Activated CD8-positive, alpha-beta T cell treated with anti-CD3 and anti-CD28 coated beads for 36 hours (primary cell): ENCODE data around the gene EIF4A2. TPM values are rescaled to one million over a fixed set of nuclear protein-coding genes. Genes with fewer than 3 reads are reported as not detected.
"Not testable (repeated sequence)": the region's sequence is repeated elsewhere in the genome, so short reads cannot be mapped to it uniquely, and the experiment has no call there.

Source experiments
- ATAC-seq: fragments of 200-7000 bp; cut with Tn5 transposase; one replicate; pipeline ENCODE4 v1.10.0; 2021; ENCODE audit warnings: mild to moderate bottlenecking, moderate library complexity
- CTCF ChIA-PET: fragments of 350-600 bp; sonication (Branson Sonifier 250); formaldehyde crosslinking; loops from one replicate; lab custom pipeline; 2021; ENCODE audit warnings: antibody characterized with exemption; lab: Charles Lee
- POLR2A ChIA-PET: fragments of 350-600 bp; sonication (Branson Sonifier 250); formaldehyde crosslinking; loops from one replicate; lab custom pipeline; 2021; ENCODE audit warnings: antibody characterized with exemption; lab: Charles Lee
- DNase-seq: peaks from one replicate; pipeline ENCODE4 v3.0.0-alpha.2; 2020
- H3K27ac Mint-ChIP-seq: one replicate; pipeline ENCODE4 v1.8.0; 2021; ENCODE audit warnings: mild to moderate bottlenecking, mixed read lengths
- H3K27me3 Mint-ChIP-seq: one replicate; pipeline ENCODE4 v1.8.0; 2021; ENCODE audit warnings: mixed read lengths
- H3K36me3 Mint-ChIP-seq: one replicate; pipeline ENCODE4 v1.8.0; 2021; ENCODE audit warnings: low read depth, mixed read lengths
- H3K4me1 Mint-ChIP-seq: one replicate; pipeline ENCODE4 v1.8.0; 2021; ENCODE audit warnings: low read depth, mixed read lengths
- H3K4me3 Mint-ChIP-seq: one replicate; pipeline ENCODE4 v1.8.0; 2021; ENCODE audit warnings: mild to moderate bottlenecking, moderate library complexity, mixed read lengths
- H3K9me3 Mint-ChIP-seq: one replicate; pipeline ENCODE4 v1.8.0; 2021; ENCODE audit warnings: mixed read lengths
- intact Hi-C: fragments of 100-400 bp; cut with micrococcal nuclease; formaldehyde crosslinking; loops from one replicate; pipeline ENCODE4 v1.10.0; 2022
- total RNA-seq, 2 experiments: library from RNA; stranded (reverse); gene quantifications; one replicate each; pipeline ENCODE4 v1.2.3, GENCODE V29; 2021
- TF ChIP-seq, protein P1 (sequence below): fragments of 200-600 bp; IDR thresholded peaks from one replicate; pipeline ENCODE4 v1.8.0; 2022; ENCODE audit warnings: antibody characterized with exemption, mild to moderate bottlenecking

The EIF4A2 gene
- total RNA-seq, 2 experiments from 2014 or later, result 450 to 466 TPM

DNA sequence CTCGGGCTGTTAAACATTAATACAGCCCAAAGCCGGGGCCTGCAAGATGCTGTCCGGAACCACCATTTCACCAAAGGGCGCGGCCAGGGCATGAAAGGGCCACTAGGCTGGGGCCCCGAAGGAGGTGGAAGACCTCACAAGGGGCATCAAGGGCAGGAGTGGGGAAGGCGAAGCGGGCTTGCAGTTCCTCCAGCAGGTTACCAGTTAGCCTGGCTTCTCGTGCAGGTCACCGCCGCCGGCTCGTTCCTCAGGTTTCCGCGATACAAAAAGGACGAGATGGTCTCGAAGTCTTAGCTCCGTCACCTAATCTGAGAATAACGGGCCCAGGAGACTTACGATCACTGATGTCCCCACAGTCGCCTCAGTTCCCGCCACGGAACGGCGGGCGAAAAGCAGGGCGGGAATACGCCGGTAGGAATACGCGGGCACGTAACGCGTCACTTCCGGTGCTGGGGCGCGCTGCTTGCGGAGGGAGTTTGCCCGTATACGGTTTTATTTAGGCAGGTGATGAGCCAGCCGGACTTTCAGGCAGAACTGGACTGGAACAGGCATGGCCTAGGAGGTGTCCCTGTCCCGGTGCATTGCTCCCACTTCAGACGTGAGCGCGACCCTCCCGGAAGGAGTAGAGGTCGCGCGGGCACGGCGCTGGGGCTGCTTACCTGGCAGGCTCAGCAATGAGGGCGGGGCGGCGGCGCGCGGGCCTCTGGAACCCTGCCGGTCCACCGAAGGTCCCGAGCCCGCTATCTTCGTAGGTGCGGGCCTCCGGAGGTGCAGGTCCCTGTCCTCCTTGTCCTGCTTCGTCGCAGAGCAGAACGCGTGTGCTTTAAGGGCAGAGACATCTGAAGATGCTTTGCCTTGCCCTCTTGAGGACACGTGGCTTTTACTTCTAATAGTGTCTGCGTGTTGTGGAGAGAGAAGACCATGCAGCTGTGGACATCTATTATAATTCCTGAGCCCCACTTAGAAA is 23.0 kb downstream of the EIF4A2 start, which contains the start of gene RFC4:
Gene RFC4, minus strand, starts transcription at position 394 of the 967 bp plus-strand sequence. CDS start 1,769 bp downstream, outside the sequence.
- peak; percentile 88 for DNase-seq
- ATAC-seq, result peak; percentile 82
- TF ChIP-seq, protein P1, sequence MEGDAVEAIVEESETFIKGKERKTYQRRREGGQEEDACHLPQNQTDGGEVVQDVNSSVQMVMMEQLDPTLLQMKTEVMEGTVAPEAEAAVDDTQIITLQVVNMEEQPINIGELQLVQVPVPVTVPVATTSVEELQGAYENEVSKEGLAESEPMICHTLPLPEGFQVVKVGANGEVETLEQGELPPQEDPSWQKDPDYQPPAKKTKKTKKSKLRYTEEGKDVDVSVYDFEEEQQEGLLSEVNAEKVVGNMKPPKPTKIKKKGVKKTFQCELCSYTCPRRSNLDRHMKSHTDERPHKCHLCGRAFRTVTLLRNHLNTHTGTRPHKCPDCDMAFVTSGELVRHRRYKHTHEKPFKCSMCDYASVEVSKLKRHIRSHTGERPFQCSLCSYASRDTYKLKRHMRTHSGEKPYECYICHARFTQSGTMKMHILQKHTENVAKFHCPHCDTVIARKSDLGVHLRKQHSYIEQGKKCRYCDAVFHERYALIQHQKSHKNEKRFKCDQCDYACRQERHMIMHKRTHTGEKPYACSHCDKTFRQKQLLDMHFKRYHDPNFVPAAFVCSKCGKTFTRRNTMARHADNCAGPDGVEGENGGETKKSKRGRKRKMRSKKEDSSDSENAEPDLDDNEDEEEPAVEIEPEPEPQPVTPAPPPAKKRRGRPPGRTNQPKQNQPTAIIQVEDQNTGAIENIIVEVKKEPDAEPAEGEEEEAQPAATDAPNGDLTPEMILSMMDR, result no peak
- Mint-ChIP-seq H3K4me3 (peak within 1 kb of the TSS; percentile 95), H3K4me1 (peaks cover 25% of the 10 kb centered on the region), H3K9me3 (no peaks in the 10 kb centered on the region), H3K36me3 (peaks cover 34% of the 10 kb centered on the region), H3K27ac (peak within 1 kb of the TSS; percentile 96), H3K27me3 (no peaks in the 10 kb centered on the region)
- ChIA-PET POLR2A (interaction anchor here (0.6 to 7.5 kb wide), 20 partner anchors 9 to 870 kb away, joined by 3 to 178 read pairs (median 4); partner anchors contain the start of gene EIF4A2), CTCF (interaction anchor here (0.7 to 8.1 kb wide), 7 partner anchors 8 to 359 kb away, joined by 3 to 61 read pairs (median 3); no protein-coding TSS in a partner anchor)
- intact Hi-C loops, result loop anchor here (2.0 kb wide), 1 partner anchor 14 kb away; no protein-coding TSS in a partner anchor

DNA sequence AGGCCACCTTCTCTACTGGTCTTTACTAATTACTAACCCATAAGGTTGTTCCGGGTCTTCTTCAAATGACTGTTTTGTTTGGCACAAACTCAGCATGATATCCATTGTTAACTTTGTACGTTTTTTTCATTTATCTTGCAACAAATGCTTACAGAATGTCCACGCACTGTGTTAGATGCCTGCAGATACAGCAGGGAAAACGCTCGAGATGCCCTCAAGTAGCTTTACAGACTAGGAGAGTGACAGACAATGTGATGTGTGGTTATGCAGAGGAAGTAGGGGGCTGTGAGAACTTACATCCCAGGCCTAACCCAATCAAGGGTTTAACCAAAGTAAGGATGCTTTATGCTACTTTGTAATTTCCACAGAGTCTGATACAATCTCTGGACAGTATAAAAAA is 23.9 kb downstream of the EIF4A2 start:
- H3K9me3 Mint-ChIP-seq, result no peaks in the 10 kb centered on the region
- intact Hi-C loops, result loop anchor here (2.0 kb wide), 1 partner anchor 14 kb away; no protein-coding TSS in a partner anchor
- ATAC-seq (peak; percentile 52), DNase-seq (peak; percentile 41)
- H3K27ac Mint-ChIP-seq, result peak overlapping the region; percentile 96
- H3K4me1 Mint-ChIP-seq, result peaks cover 25% of the 10 kb centered on the region
- peak overlapping the region; percentile 95 for H3K4me3 Mint-ChIP-seq
- no peaks in the 10 kb centered on the region for H3K27me3 Mint-ChIP-seq
- H3K36me3 Mint-ChIP-seq, result peaks cover 31% of the 10 kb centered on the region
- TF ChIP-seq, protein P1, result no peak
- CTCF ChIA-PET, result interaction anchor here (0.7 to 8.1 kb wide), 4 partner anchors 9 to 192 kb away, joined by 3 to 61 read pairs (median 6); no protein-coding TSS in a partner anchor
- POLR2A ChIA-PET, result interaction anchor here (0.6 to 7.5 kb wide), 10 partner anchors 18 to 871 kb away, joined by 3 to 178 read pairs (median 6); partner anchors contain the start of gene EIF4A2

DNA sequence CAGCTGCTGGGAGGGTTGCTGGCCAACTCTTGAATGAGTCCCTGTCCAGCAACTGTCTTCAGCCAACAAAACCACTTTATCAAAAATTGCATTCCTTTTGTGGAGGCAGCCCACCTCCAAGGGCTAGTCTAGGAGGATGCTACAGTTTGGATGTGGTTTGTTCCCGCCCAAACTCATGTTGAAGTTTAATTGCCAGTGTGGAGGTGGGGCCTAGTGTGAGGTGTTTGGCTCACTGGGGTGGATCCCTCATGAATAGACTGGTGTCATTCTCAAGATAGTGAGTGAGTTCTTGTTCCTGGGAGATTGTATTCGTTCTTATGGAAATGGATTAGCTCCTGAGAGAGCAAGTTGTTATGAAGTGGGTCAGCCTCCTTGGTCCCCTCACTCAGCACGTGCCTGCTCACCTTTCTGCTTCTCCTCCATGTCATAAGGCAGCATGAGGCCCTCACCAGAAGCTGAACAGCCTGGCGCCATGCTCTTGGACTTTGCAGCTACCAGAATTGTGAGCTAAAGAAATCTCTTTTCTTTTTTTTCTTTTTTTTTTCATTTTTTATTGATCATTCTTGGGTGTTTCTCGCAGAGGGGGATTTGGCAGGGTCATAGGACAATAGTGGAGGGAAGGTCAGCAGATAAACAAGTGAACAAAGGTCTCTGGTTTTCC is 27.1 kb downstream of the EIF4A2 start:
- TF ChIP-seq, protein P1, result no peak
- ATAC-seq (no peak), DNase-seq (no peak)
- Mint-ChIP-seq H3K4me3 (no peak overlapping the region), H3K36me3 (peaks cover 7% of the 10 kb centered on the region), H3K9me3 (no peaks in the 10 kb centered on the region), H3K27ac (no peak overlapping the region), H3K27me3 (peaks cover 1% of the 10 kb centered on the region), H3K4me1 (peaks cover 13% of the 10 kb centered on the region)
- CTCF ChIA-PET, result interaction anchor here (1.0 to 1.2 kb wide), 2 partner anchors 12 to 39 kb away, joined by 3 to 4 read pairs; no protein-coding TSS in a partner anchor
- POLR2A ChIA-PET, result interaction anchor here (1.0 to 1.1 kb wide), 2 partner anchors 25 to 27 kb away, joined by 4 to 7 read pairs; partner anchors contain the start of gene EIF4A2
- intact Hi-C loops, result no loop called here

DNA sequence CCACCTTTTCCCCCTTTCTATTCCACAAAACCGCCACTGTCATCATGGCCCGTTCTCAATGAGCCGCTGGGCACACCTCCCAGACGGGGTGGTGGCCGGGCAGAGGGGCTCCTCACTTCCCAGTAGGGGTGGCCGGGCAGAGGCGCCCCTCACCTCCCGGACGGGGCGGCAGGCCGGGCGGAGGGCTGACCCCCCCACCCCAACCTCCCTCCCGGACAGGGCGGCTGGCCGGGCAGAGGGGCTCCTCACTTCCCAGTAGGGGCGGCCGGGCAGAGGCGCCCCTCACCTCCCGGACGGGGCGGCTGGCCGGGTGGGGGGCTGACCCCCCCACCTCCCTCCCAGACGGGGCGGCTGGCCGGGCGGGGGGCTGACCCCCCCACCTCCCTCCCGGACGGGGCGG is 27.9 kb downstream of the EIF4A2 start:
- H3K27me3 Mint-ChIP-seq, H3K36me3 Mint-ChIP-seq, CTCF ChIA-PET, intact Hi-C loops, ATAC-seq, H3K4me3 Mint-ChIP-seq, H3K9me3 Mint-ChIP-seq, POLR2A ChIA-PET, H3K27ac Mint-ChIP-seq, DNase-seq: not testable (repeated sequence)
- H3K4me1 Mint-ChIP-seq, result peaks cover 14% of the 10 kb centered on the region

DNA sequence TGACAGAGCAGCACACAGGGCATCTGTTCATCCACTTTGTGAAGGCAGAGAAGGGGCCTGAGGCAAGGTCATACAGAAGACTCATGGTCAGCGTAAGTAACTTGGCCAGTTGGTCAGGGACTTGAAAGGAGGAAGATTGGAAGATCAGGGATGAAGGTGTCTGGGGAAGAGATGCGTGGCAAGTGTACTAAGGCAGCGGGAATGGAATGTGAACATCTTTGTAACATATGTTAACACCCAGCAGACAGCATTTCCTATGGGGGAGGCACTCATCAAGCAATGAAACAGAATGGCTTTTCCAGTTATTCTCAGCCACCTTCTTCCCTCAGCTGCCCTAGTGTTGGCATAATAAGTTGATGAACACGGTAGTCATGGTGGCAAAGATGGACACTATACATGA is 30.7 kb downstream of the EIF4A2 start:
- peaks cover 1% of the 10 kb centered on the region for H3K27me3 Mint-ChIP-seq

More for the DNA sequence above, 30.7 kb downstream of the EIF4A2 start:
- no peak for DNase-seq
- H3K27ac Mint-ChIP-seq, result no peak overlapping the region
- TF ChIP-seq, protein P1, result no peak
- ChIA-PET CTCF (interaction anchor here (1.2 to 1.4 kb wide), 2 partner anchors 11 to 21 kb away, joined by 3 read pairs; no protein-coding TSS in a partner anchor), POLR2A (interaction anchor here (0.7 to 0.9 kb wide), 2 partner anchors 31 to 126 kb away, joined by 3 read pairs; partner anchors contain the start of gene EIF4A2)
- no peak overlapping the region for H3K4me3 Mint-ChIP-seq
- H3K36me3 Mint-ChIP-seq, result peaks cover 2% of the 10 kb centered on the region
- no peak for ATAC-seq
- intact Hi-C loops, result no loop called here
- no peaks in the 10 kb centered on the region for H3K9me3 Mint-ChIP-seq
- H3K4me1 Mint-ChIP-seq, result peaks cover 6% of the 10 kb centered on the region
